GM19043 (cell line): ENCODE data around the gene SPRN.
"Not testable (repeated sequence)": the region's sequence is repeated elsewhere in the genome, so short reads cannot be mapped to it uniquely, and the experiment has no call there.

ENCODE experiments used
- ATAC-seq: cut with Tn5 transposase; IDR thresholded peaks from one replicate; pipeline ENCODE4 v1.9.1; 2021; ENCODE audit warnings: low read depth; ENCODE audit not compliant: unreplicated experiment

Gene SPRN

GRCh38 chr10:133441356-133441755 lies 16.9 kb upstream of the SPRN start:
- not testable (repeated sequence) for ATAC-seq

GRCh38 chr10:133440633-133441285 lies 16.3 kb upstream of the SPRN start:
- ATAC-seq, result no peak

- no peak for ATAC-seq
Observed at GRCh38 chr10:133439517-133440461, 15.4 kb upstream of the SPRN start.

GRCh38 chr10:133438711-133439273 lies 14.4 kb upstream of the SPRN start:
- no peak for ATAC-seq

GRCh38 chr10:133432789-133433188 lies 8.4 kb upstream of the SPRN start:
- ATAC-seq, result not testable (repeated sequence)

- not testable (repeated sequence) for ATAC-seq
Observed at GRCh38 chr10:133431888-133432613, 7.6 kb upstream of the SPRN start.

- not testable (repeated sequence) for ATAC-seq
Observed at GRCh38 chr10:133429571-133429970, 5.1 kb upstream of the SPRN start.

GRCh38 chr10:133424102-133424501 lies 323 bp downstream of the SPRN start:
- not testable (repeated sequence) for ATAC-seq

GRCh38 chr10:133422807-133423771 lies 1.3 kb downstream of the SPRN start:
- no peak for ATAC-seq

- ATAC-seq, result no peak
Observed at GRCh38 chr10:133422223-133422806, 2.1 kb downstream of the SPRN start.

GRCh38 chr10:133421336-133422222 lies 2.8 kb downstream of the SPRN start:
- no peak for ATAC-seq

- no peak for ATAC-seq
Observed at GRCh38 chr10:133420579-133420978, 3.8 kb downstream of the SPRN start.

- ATAC-seq, result no peak
Observed at GRCh38 chr10:133420028-133420427, 4.4 kb downstream of the SPRN start.

- no peak for ATAC-seq
Observed at GRCh38 chr10:133419211-133419950, 5.0 kb downstream of the SPRN start.

- ATAC-seq, result no peak
Observed at GRCh38 chr10:133418289-133418993, 6.0 kb downstream of the SPRN start.

- no peak for ATAC-seq
Observed at GRCh38 chr10:133415752-133416151, 8.7 kb downstream of the SPRN start.

GRCh38 chr10:133414401-133414800 lies 10.0 kb downstream of the SPRN start:
- ATAC-seq, result not testable (repeated sequence)
